Panc1 (cell line): ENCODE measurements around the gene SLC11A2. TPM values are rescaled to one million over a fixed set of nuclear protein-coding genes. Genes with fewer than 3 reads are reported as not detected.

ENCODE experiments used
- ATAC-seq: fragments of 200-7000 bp; cut with Tn5 transposase; 2 replicates; pipeline ENCODE4 v1.9.1; 2020; ENCODE audit warnings: mild to moderate bottlenecking, moderate library complexity
- BruUV-seq: library from RNA; stranded (reverse); fragments of 400-500 nt; replicated peaks from 2 replicates; lab custom pipeline; 2021; lab: Mats Ljungman, UMichigan
- CTCF ChIA-PET: fragments of 300-600 bp; sonication (Branson Sonifier 250); formaldehyde crosslinking; loops from one replicate; lab custom pipeline; 2022; ENCODE audit warnings: antibody characterized with exemption; lab: Charles Lee
- POLR2A ChIA-PET: fragments of 300-600 bp; sonication (Branson Sonifier 250); formaldehyde crosslinking; loops from one replicate; lab custom pipeline; 2022; ENCODE audit warnings: antibody characterized with exemption; lab: Charles Lee
- DNase-seq: peaks from one replicate; pipeline ENCODE4 v3.0.0-alpha.2; 2010; ENCODE audit warnings: low read depth, low spot score
- H3K27ac ChIP-seq: 2 replicates; pipeline ENCODE4 v1.5.1; 2011; ENCODE audit warnings: mild to moderate bottlenecking, low read length, inconsistent platforms
- H3K27me3 ChIP-seq: fragments of 200-500 bp; sonication (Bioruptor generic); 2 replicates; pipeline ENCODE4 v1.6.0; 2014; ENCODE audit warnings: low read length, inconsistent platforms; ENCODE audit not compliant: control insufficient read depth, insufficient read depth
- H3K36me3 ChIP-seq: fragments of 200-500 bp; sonication (Bioruptor generic); 2 replicates; pipeline ENCODE4 v1.5.1; 2014; ENCODE audit warnings: inconsistent platforms, mild to moderate bottlenecking, low read length, moderate library complexity; ENCODE audit not compliant: control insufficient read depth, insufficient read depth
- H3K4me1 ChIP-seq: 2 replicates; pipeline ENCODE4 v1.5.1; 2011; ENCODE audit warnings: inconsistent platforms, mild to moderate bottlenecking, low read length, moderate library complexity; ENCODE audit not compliant: control insufficient read depth, insufficient read depth
- H3K4me3 ChIP-seq, 2 experiments: 2 replicates each; pipeline ENCODE4 v1.5.1; 2011 to 2012; ENCODE audit warnings: low read depth in 2 of 2, low read length in 2 of 2, mild to moderate bottlenecking in 2 of 2, inconsistent platforms in 1 of 2, moderate library complexity in 1 of 2
- H3K9me3 ChIP-seq: fragments of 200-500 bp; sonication (Bioruptor generic); 2 replicates; pipeline ENCODE4 v1.5.1; 2014; ENCODE audit warnings: low read depth, mild to moderate bottlenecking, inconsistent platforms, low read length, moderate library complexity; ENCODE audit not compliant: control insufficient read depth, insufficient read depth
- CTCF ChIP-seq: fragments of 450-650 bp; IDR thresholded peaks from 2 replicates; pipeline ENCODE4 v1.5.1; 2017; ENCODE audit warnings: mild to moderate bottlenecking
- POLR2AphosphoS5 ChIP-seq: IDR thresholded peaks from 2 replicates; pipeline ENCODE4 v1.6.1; 2012; ENCODE audit warnings: mild to moderate bottlenecking, low read depth, low read length, moderate library complexity
- REST ChIP-seq, 2 experiments: IDR thresholded peaks; 2 replicates each; pipeline ENCODE4 v1.6.1; 2011 to 2012; ENCODE audit warnings: low read depth in 2 of 2, control low read depth in 1 of 2, low read length in 1 of 2, mild to moderate bottlenecking in 1 of 2, moderate library complexity in 1 of 2; ENCODE audit not compliant: insufficient read depth in 1 of 2
- SIN3A ChIP-seq: IDR thresholded peaks from 2 replicates; pipeline ENCODE4 v1.6.1; 2012; ENCODE audit warnings: low read depth, mild to moderate bottlenecking, low read length, moderate library complexity, borderline replicate concordance; ENCODE audit not compliant: insufficient read depth
- TCF7L2 ChIP-seq: IDR thresholded peaks from 2 replicates; pipeline ENCODE4 v1.6.1; 2011; ENCODE audit warnings: mild to moderate bottlenecking, low read depth, low read length, inconsistent platforms
- in situ Hi-C: cut with HindIII; loops from 2 replicates; pipeline ENCODE4 v1.10.0; 2016; ENCODE audit warnings: low sequenced_read_pairs, low pct_unique_long_range_greater_than_20kb
- intact Hi-C: fragments of 100-400 bp; cut with micrococcal nuclease; formaldehyde crosslinking; loops from one replicate; pipeline ENCODE4 v1.10.0; 2022; ENCODE audit not compliant: unreplicated experiment
- total RNA-seq: library from RNA; stranded (reverse); gene quantifications from one replicate; pipeline ENCODE4 v1.2.1, GENCODE V29; 2021; ENCODE audit not compliant: unreplicated experiment

SLC11A2 gene
- total RNA-seq, 1 experiment from 2014 or later: 59.9 TPM

- no peak for ATAC-seq
- H3K36me3 ChIP-seq: no peaks in the 10 kb centered on the region
- CTCF ChIA-PET: interaction anchor here (1.2 kb wide), 1 partner anchor 329 kb away, joined by 6 read pairs; no protein-coding TSS in a partner anchor
- intact Hi-C loops (no loop called here), in situ Hi-C loops (no loop called here)
- no peaks in the 10 kb centered on the region for H3K27me3 ChIP-seq
- H3K4me3 ChIP-seq: no peak overlapping the region
- H3K4me1 ChIP-seq: no peaks in the 10 kb centered on the region
- DNase-seq: no peak
- H3K27ac ChIP-seq: no peak overlapping the region
- POLR2A ChIA-PET: no interaction called here
- no peaks in the 10 kb centered on the region for H3K9me3 ChIP-seq
- TF ChIP-seq CTCF: no peak
- TF ChIP-seq POLR2AphosphoS5: no peak
- TF ChIP-seq REST (IDR thresholded peaks at IDR 0.05; ENCODE audit: insufficient read depth in 1 of 2, low read depth in 2 of 2, low read length in 1 of 2): no peak
- no peak for TF ChIP-seq TCF7L2
- no peak for TF ChIP-seq SIN3A
- no TSS peak for BruUV-seq
Observed at GRCh38 chr12:51011955-51012354, 14.2 kb downstream of the SLC11A2 start.

- in situ Hi-C loops (no loop called here), intact Hi-C loops (no loop called here)
- Histone ChIP-seq H3K27ac (no peak overlapping the region), H3K9me3 (no peaks in the 10 kb centered on the region), H3K4me3 (no peak overlapping the region), H3K36me3 (peaks cover 4% of the 10 kb centered on the region; the same call in 1 of the 2 replicates), H3K27me3 (no peaks in the 10 kb centered on the region), H3K4me1 (no peaks in the 10 kb centered on the region; the same call in 1 of the 2 replicates)
- POLR2A ChIA-PET: interaction anchor here (0.6 kb wide), 1 partner anchor 74 kb away, joined by 3 read pairs; the partner anchor contains the start of gene CSRNP2
- CTCF ChIA-PET: no interaction called here
- BruUV-seq: no TSS peak
- DNase-seq (no peak), ATAC-seq (no peak)
- no peak for TF ChIP-seq SIN3A
- TF ChIP-seq CTCF: no peak
- TF ChIP-seq TCF7L2: no peak
- TF ChIP-seq POLR2AphosphoS5: no peak
- TF ChIP-seq REST (IDR thresholded peaks at IDR 0.05; ENCODE audit: insufficient read depth in 1 of 2, low read depth in 2 of 2, low read length in 1 of 2): no peak
Observed at GRCh38 chr12:51009056-51009440, 17.1 kb downstream of the SLC11A2 start.
